Endothelial cell of umbilical vein (primary cell): ENCODE results near the gene ATP6V0E2.

Experiments used
- POLR2AphosphoS5 ChIP-seq: IDR thresholded peaks from 2 replicates; pipeline ENCODE4 v1.6.1; 2012; ENCODE audit warnings: low read depth, mild to moderate bottlenecking, control low read depth, low read length, moderate library complexity; ENCODE audit not compliant: insufficient read depth
- TF ChIP-seq, protein P1 (sequence below), 2 donors: IDR thresholded peaks; 1 replicate in 1 of 2; 2 replicates in 1 of 2; pipeline ENCODE4 v1.5.1; 2011; ENCODE audit warnings: low read length in 2 of 2, mild to moderate bottlenecking in 2 of 2, moderate library complexity in 2 of 2, control low read depth in 1 of 2, inconsistent platforms in 1 of 2, low read depth in 1 of 2; ENCODE audit not compliant: insufficient read depth in 1 of 2; ENCODE audit errors: extremely low read depth in 1 of 2

GRCh38 chr7:149824748-149825566 lies 48.8 kb upstream of the ATP6V0E2 start:
- TF ChIP-seq, protein P1, sequence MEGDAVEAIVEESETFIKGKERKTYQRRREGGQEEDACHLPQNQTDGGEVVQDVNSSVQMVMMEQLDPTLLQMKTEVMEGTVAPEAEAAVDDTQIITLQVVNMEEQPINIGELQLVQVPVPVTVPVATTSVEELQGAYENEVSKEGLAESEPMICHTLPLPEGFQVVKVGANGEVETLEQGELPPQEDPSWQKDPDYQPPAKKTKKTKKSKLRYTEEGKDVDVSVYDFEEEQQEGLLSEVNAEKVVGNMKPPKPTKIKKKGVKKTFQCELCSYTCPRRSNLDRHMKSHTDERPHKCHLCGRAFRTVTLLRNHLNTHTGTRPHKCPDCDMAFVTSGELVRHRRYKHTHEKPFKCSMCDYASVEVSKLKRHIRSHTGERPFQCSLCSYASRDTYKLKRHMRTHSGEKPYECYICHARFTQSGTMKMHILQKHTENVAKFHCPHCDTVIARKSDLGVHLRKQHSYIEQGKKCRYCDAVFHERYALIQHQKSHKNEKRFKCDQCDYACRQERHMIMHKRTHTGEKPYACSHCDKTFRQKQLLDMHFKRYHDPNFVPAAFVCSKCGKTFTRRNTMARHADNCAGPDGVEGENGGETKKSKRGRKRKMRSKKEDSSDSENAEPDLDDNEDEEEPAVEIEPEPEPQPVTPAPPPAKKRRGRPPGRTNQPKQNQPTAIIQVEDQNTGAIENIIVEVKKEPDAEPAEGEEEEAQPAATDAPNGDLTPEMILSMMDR (IDR thresholded peaks at IDR 0.05; ENCODE audit: extremely low read depth in 1 of 2, insufficient read depth in 1 of 2, low read depth in 1 of 2, low read length in 2 of 2): no peak
- TF ChIP-seq POLR2AphosphoS5: no peak
